K562 (cell line): ENCODE measurements around the gene HIVEP3.

Source experiments
- CBFB ChIP-seq: sonication (generic); formaldehyde crosslinking; IDR thresholded peaks from 2 replicates; pipeline ENCODE4 v1.4.0; 2020; ENCODE audit warnings: mild to moderate bottlenecking, missing genetic modification reagents
- FOXJ3 ChIP-seq: sonication (generic); formaldehyde crosslinking; IDR thresholded peaks from 2 replicates; pipeline ENCODE4 v1.4.0; 2020; ENCODE audit warnings: mild to moderate bottlenecking, missing genetic modification reagents
- TCF7 ChIP-seq: sonication (generic); IDR thresholded peaks from 2 replicates; pipeline ENCODE4 v1.6.1; 2016; ENCODE audit warnings: antibody characterized with exemption, borderline replicate concordance

DNA sequence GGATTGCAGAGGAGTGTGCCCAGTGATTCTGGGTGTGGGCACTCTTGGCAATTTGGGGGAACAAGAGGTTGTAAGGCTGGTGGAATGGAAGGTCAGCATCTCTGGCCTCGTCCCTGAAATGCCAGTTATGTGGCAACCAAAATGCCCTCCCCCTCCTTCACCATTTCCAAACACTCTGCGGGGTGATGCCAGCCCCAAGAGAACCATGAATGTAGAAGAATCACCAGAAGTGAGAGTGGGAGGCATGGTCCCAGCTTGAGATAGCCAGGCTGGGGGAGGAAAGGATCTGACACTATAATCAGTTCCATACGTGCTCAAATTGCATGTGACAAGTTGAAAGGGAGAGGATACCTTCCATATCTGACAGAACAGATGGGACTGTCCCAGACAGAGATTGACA lies 345.5 kb downstream of the HIVEP3 start:
- no peak for TF ChIP-seq CBFB (CRISPR knock-in tag)
- TF ChIP-seq FOXJ3 (CRISPR knock-in tag): no peak
- no peak for TF ChIP-seq TCF7
